Skeletal muscle satellite cell (primary cell): ENCODE data around the gene OR51M1.
A peak's percentile ranks its signal among the peaks of the same experiment; 100 is the strongest.
"Not testable (repeated sequence)": the region's sequence is repeated elsewhere in the genome, so short reads cannot be mapped to it uniquely, and the experiment has no call there.

ENCODE experiments used
- H3K27me3 ChIP-seq: 2 replicates; pipeline ENCODE4 v1.7.0; 2013; ENCODE audit warnings: low read length; ENCODE audit not compliant: control insufficient read depth, insufficient read depth
- H3K36me3 ChIP-seq: 2 replicates; pipeline ENCODE4 v1.7.0; 2013; ENCODE audit warnings: mild to moderate bottlenecking, control low read depth, low read length; ENCODE audit not compliant: insufficient read depth
- H3K4me1 ChIP-seq: 2 replicates; pipeline ENCODE4 v1.7.0; 2013; ENCODE audit warnings: low read length; ENCODE audit not compliant: control insufficient read depth, insufficient read depth
- H3K4me2 ChIP-seq: 2 replicates; pipeline ENCODE4 v1.7.0; 2013; ENCODE audit warnings: mild to moderate bottlenecking, low read length
- H3K4me3 ChIP-seq: 2 replicates; pipeline ENCODE4 v1.7.0; 2013; ENCODE audit warnings: low read length
- H3K9ac ChIP-seq: 2 replicates; pipeline ENCODE4 v1.7.0; 2013; ENCODE audit warnings: mild to moderate bottlenecking, low read depth, low read length, moderate library complexity
- H3K9me3 ChIP-seq: replicated peaks from 2 replicates; pipeline ENCODE4 v1.7.0; 2013; ENCODE audit warnings: mild to moderate bottlenecking, control low read depth, low read length

OR51M1 gene

GRCh38 chr11:5362017-5362625 lies 21.5 kb upstream of the OR51M1 start:
- no peak overlapping the region for H3K4me2 ChIP-seq
- H3K27me3 ChIP-seq, result no peaks in the 10 kb centered on the region
- no peaks in the 10 kb centered on the region for H3K9me3 ChIP-seq
- H3K36me3 ChIP-seq, result no peaks in the 10 kb centered on the region
- H3K9ac ChIP-seq, result no peak overlapping the region
- peaks cover 25% of the 10 kb centered on the region for H3K4me1 ChIP-seq
- H3K4me3 ChIP-seq, result no peak overlapping the region

GRCh38 chr11:5363679-5364078 lies 19.9 kb upstream of the OR51M1 start:
- Histone ChIP-seq H3K9me3 (no peaks in the 10 kb centered on the region), H3K27me3 (no peaks in the 10 kb centered on the region), H3K4me1 (peaks cover 35% of the 10 kb centered on the region), H3K9ac (no peak overlapping the region), H3K4me3 (no peak overlapping the region), H3K36me3 (no peaks in the 10 kb centered on the region), H3K4me2 (peak overlapping the region; percentile 2)

- no peaks in the 10 kb centered on the region for H3K36me3 ChIP-seq
Measured at GRCh38 chr11:5364214-5364613, 19.4 kb upstream of the OR51M1 start.

GRCh38 chr11:5366365-5366764 lies 17.2 kb upstream of the OR51M1 start:
- not testable (repeated sequence) for H3K36me3 ChIP-seq, H3K9me3 ChIP-seq, H3K9ac ChIP-seq, H3K27me3 ChIP-seq, H3K4me3 ChIP-seq, H3K4me2 ChIP-seq
- peaks cover 35% of the 10 kb centered on the region for H3K4me1 ChIP-seq

More at GRCh38 chr11:5364214-5364613, 19.4 kb upstream of the OR51M1 start:
- H3K4me1 ChIP-seq, result peaks cover 35% of the 10 kb centered on the region
- no peaks in the 10 kb centered on the region for H3K27me3 ChIP-seq
- H3K9me3 ChIP-seq, result no peaks in the 10 kb centered on the region
- peak overlapping the region; percentile 41 for H3K4me2 ChIP-seq
- peak overlapping the region; percentile 52 for H3K9ac ChIP-seq
- no peak overlapping the region for H3K4me3 ChIP-seq

GRCh38 chr11:5366856-5367255 lies 16.8 kb upstream of the OR51M1 start:
- Histone ChIP-seq H3K4me1 (peaks cover 35% of the 10 kb centered on the region), H3K4me3 (no peak overlapping the region), H3K9me3 (no peaks in the 10 kb centered on the region), H3K9ac (peak overlapping the region; percentile 17), H3K27me3 (no peaks in the 10 kb centered on the region), H3K4me2 (peak overlapping the region; percentile 8), H3K36me3 (no peaks in the 10 kb centered on the region)

DNA sequence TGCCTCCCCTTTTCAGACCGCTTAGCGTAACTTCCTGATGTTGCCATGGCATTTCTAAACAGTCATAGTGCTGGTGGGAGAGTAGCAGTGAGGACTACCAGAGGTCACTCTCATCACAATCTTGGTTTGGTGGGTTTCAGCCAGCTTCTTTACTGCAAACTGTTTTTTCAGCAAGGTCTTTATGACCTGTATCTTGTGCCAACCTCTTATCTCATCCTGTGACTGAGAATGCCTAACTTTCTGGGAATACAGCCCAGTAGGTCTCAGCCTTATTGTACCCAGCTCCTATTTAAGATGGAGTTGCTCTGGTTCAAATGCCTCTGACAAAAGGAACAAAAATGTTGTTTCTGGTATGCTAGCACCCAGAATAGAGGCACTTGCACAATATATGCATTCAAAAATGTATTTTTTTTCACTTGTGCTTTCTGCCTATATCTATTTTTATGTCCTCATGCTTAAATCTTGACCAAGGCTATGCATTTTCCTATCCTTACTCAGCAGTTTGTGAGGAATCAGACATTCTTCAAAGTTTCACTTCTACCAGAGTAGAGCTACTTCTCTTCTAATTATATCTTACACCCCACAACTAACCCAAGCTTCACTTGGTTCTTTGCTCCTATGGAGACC lies 16.1 kb upstream of the OR51M1 start:
- H3K4me2 ChIP-seq, result no peak overlapping the region
- H3K36me3 ChIP-seq, result no peaks in the 10 kb centered on the region
- peak overlapping the region; percentile 17 for H3K9ac ChIP-seq
- no peak overlapping the region for H3K4me3 ChIP-seq
- H3K27me3 ChIP-seq, result no peaks in the 10 kb centered on the region
- H3K9me3 ChIP-seq, result no peaks in the 10 kb centered on the region
- H3K4me1 ChIP-seq, result peaks cover 35% of the 10 kb centered on the region

DNA sequence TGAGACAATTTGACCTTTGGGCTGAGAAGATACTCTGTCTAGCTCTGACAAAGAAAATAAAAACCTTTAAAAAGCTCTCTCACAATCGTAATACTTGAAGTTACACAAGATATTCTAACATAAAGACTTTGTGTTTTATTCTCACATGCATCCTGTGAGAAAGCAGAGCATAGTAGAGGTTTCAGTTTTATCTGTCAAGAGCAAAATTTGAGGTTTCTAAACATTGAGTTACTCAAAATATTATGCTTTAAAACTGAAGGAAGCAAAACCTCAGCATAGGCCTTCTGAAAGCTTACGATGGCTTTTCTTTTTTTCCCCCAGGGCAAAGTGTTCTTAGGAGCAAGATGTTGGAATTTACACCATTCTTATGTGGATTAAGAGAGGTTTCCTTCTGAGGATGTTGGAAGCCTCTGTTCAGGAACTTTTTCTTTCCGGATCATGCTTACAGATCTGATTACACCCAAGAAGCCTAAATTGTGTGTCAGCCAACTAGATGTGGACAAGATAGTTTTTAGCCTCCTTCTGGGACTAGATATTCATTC lies 15.0 kb upstream of the OR51M1 start:
- H3K27me3 ChIP-seq, result no peaks in the 10 kb centered on the region
- H3K4me2 ChIP-seq, result no peak overlapping the region
- H3K9ac ChIP-seq, result no peak overlapping the region
- peaks cover 35% of the 10 kb centered on the region for H3K4me1 ChIP-seq
- H3K4me3 ChIP-seq, result no peak overlapping the region
- no peaks in the 10 kb centered on the region for H3K36me3 ChIP-seq
- H3K9me3 ChIP-seq, result no peaks in the 10 kb centered on the region

DNA sequence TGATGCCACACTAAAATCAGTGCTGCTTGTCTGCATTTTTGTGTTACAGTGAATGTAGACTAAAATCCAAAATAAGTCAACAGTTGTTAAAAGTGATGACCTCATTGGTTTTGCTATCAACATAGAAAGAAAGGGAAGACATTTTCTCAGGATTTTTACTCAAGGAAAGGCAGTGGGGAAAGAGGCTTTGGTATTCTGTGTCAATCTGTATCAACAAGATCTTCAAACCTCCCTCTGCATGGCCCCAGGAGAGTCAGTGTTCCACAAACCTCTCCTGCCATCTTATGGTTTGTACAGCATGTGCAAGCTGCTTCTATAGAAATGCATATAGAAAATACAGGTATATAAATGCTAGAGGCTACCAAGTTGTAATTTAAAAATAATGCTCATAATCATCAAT lies 13.8 kb upstream of the OR51M1 start:
- Histone ChIP-seq H3K36me3 (no peaks in the 10 kb centered on the region), H3K4me1 (peaks cover 23% of the 10 kb centered on the region), H3K4me3 (no peak overlapping the region), H3K9me3 (no peaks in the 10 kb centered on the region), H3K9ac (no peak overlapping the region), H3K27me3 (no peaks in the 10 kb centered on the region), H3K4me2 (no peak overlapping the region)

DNA sequence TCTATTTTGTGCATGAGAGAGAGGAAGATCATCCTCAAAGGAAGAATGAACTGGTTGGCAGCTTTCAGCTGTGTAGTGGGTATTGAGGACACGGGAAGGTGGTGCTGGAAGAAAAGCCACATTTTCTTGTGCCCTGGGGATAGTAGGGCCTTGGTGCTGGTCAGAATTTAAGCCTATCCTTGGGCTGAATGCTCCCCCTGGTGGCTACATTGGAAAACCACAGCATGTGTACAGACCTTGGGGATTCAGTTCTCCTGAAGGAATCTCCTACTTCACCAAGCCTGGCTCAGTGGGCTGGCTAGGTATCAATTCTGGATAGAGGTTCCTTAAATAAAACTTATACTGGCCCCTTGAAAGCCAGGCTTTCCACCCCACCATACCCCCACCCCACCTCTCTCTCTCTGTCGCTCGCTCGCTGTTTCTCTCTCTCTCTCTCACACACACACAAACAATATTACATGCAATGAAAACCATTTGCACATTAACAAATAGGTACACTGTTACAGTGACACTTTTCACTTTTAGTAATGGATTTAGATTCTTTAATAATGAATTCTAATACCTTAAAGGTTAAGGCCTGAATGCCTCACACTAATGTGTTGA lies 2.8 kb upstream of the OR51M1 start:
- peaks cover 18% of the 10 kb centered on the region for H3K27me3 ChIP-seq

DNA sequence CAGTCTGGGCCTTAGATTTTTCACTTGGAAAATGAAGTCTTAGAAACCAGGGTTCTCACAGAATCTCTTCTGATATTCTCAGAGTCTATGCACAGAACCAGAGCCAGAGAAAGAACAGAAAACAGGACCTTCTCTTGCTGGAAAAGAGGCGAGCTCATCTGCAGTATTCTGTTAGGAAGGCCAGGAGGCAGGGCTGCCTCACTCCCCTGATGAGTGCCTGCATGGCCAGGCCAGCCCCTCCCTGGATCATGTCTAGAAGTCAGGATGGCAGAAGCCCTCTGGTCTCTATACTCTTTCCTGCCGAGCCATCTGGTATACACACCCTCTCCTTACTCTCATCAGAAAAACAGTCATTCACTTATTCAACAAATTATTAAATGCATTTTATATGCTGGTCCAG lies 723 bp downstream of the OR51M1 start:
- H3K27me3 ChIP-seq, result peaks cover 18% of the 10 kb centered on the region
- H3K9me3 ChIP-seq, result no peaks in the 10 kb centered on the region
- H3K4me1 ChIP-seq, result no peaks in the 10 kb centered on the region
- no peak overlapping the region for H3K4me2 ChIP-seq
- no peak overlapping the region for H3K9ac ChIP-seq
- H3K4me3 ChIP-seq, result no peak overlapping the region
- no peaks in the 10 kb centered on the region for H3K36me3 ChIP-seq

More for the DNA sequence above, 2.8 kb upstream of the OR51M1 start:
- H3K4me2 ChIP-seq, result no peak overlapping the region
- H3K9me3 ChIP-seq, result no peaks in the 10 kb centered on the region
- H3K9ac ChIP-seq, result no peak overlapping the region
- H3K36me3 ChIP-seq, result no peaks in the 10 kb centered on the region
- H3K4me3 ChIP-seq, result no peak overlapping the region
- H3K4me1 ChIP-seq, result no peaks in the 10 kb centered on the region

- H3K4me1 ChIP-seq, result no peaks in the 10 kb centered on the region
- no peaks in the 10 kb centered on the region for H3K36me3 ChIP-seq
- H3K9me3 ChIP-seq, result no peaks in the 10 kb centered on the region
- H3K4me2 ChIP-seq, result no peak overlapping the region
- no peak overlapping the region for H3K9ac ChIP-seq
- H3K27me3 ChIP-seq, result peaks cover 6% of the 10 kb centered on the region
- H3K4me3 ChIP-seq, result no peak overlapping the region
Measured at GRCh38 chr11:5390210-5390609, 6.6 kb downstream of the OR51M1 start.
